OCI-LY1 (cell line): ENCODE data around the gene OR4C45.
"Not testable (repeated sequence)": the region's sequence is repeated elsewhere in the genome, so short reads cannot be mapped to it uniquely, and the experiment has no call there.

ENCODE experiments used
- H2AFZ ChIP-seq: fragments of 200-600 bp; sonication (generic), shearing (Covaris generic); 2 replicates; pipeline ENCODE4 v1.6.0; 2014; ENCODE audit warnings: antibody characterized with exemption, mild to moderate bottlenecking, low read length
- H3F3A ChIP-seq: fragments of 200-600 bp; sonication (generic), shearing (Covaris generic); 2 replicates; pipeline ENCODE4 v1.6.0; 2014; ENCODE audit warnings: mild to moderate bottlenecking, antibody characterized with exemption, low read length, moderate library complexity; ENCODE audit not compliant: insufficient read depth
- H3K27ac ChIP-seq: fragments of 200-600 bp; sonication (generic); 2 replicates; pipeline ENCODE4 v1.5.1; 2014; ENCODE audit warnings: low read length, mixed run types, mild to moderate bottlenecking, low read depth; ENCODE audit not compliant: poor library complexity, severe bottlenecking
- H3K27me3 ChIP-seq: fragments of 200-600 bp; sonication (generic); 2 replicates; pipeline ENCODE4 v1.6.0; 2014; ENCODE audit warnings: antibody characterized with exemption, mild to moderate bottlenecking, low read length, moderate library complexity; ENCODE audit not compliant: insufficient read depth
- H3K36me3 ChIP-seq: fragments of 200-600 bp; sonication (generic); 2 replicates; pipeline ENCODE4 v1.6.1; 2014; ENCODE audit warnings: mild to moderate bottlenecking, antibody characterized with exemption, low read length, moderate library complexity, mixed read lengths; ENCODE audit not compliant: insufficient read depth
- H3K4me1 ChIP-seq: fragments of 200-600 bp; sonication (generic); 2 replicates; pipeline ENCODE4 v1.5.1; 2014; ENCODE audit warnings: mild to moderate bottlenecking, low read length, moderate library complexity; ENCODE audit not compliant: insufficient read depth, severe bottlenecking
- H3K4me2 ChIP-seq: fragments of 200-600 bp; sonication (generic), shearing (Covaris generic); 2 replicates; pipeline ENCODE4 v1.6.1; 2014; ENCODE audit warnings: low read length
- H3K4me3 ChIP-seq: fragments of 200-600 bp; sonication (generic); 2 replicates; pipeline ENCODE4 v1.5.1; 2014; ENCODE audit warnings: low read length, low read depth, mild to moderate bottlenecking, mixed read lengths; ENCODE audit not compliant: poor library complexity, severe bottlenecking
- H3K79me2 ChIP-seq: fragments of 200-600 bp; shearing (Covaris generic); 2 replicates; pipeline ENCODE4 v1.6.1; 2016; ENCODE audit warnings: mixed run types, low read length, mixed read lengths; ENCODE audit not compliant: insufficient read depth
- H3K9ac ChIP-seq: fragments of 200-600 bp; sonication (generic), shearing (Covaris generic); 2 replicates; pipeline ENCODE4 v1.6.1; 2014; ENCODE audit warnings: mild to moderate bottlenecking, low read length, mixed read lengths
- H3K9me2 ChIP-seq: fragments of 200-600 bp; sonication (generic), shearing (Covaris generic); 2 replicates; pipeline ENCODE4 v1.6.1; 2014; ENCODE audit warnings: low read depth, mild to moderate bottlenecking, low read length, mixed read lengths
- H3K9me3 ChIP-seq: fragments of 200-600 bp; shearing (Covaris generic); 2 replicates; pipeline ENCODE4 v1.6.1; 2014; ENCODE audit warnings: low read length, mixed read lengths
- H4K20me1 ChIP-seq: fragments of 200-600 bp; sonication (generic), shearing (Covaris generic); 2 replicates; pipeline ENCODE4 v1.6.0; 2016; ENCODE audit warnings: mild to moderate bottlenecking, low read length; ENCODE audit not compliant: insufficient read depth
- CTCF ChIP-seq: fragments of 200-600 bp; sonication (generic), shearing (Covaris generic); IDR thresholded peaks from 2 replicates; pipeline ENCODE4 v1.5.1; 2017; ENCODE audit warnings: mild to moderate bottlenecking, antibody characterized with exemption, low read length, moderate library complexity, mixed read lengths
- EZH2 ChIP-seq: fragments of 200-600 bp; sonication (generic), shearing (Covaris generic); IDR thresholded peaks from 2 replicates; pipeline ENCODE4 v1.8.0; 2017; ENCODE audit warnings: borderline replicate concordance, mixed run types, mild to moderate bottlenecking, antibody characterized with exemption, low read length, moderate library complexity, mixed read lengths

The OR4C45 gene

GRCh38 chr11:50032574-50032973 lies at the start of gene OR4C45:
OR4C45 (plus strand) TSS chr11:50032874.
- H4K20me1 ChIP-seq = no peaks in the 10 kb centered on the region
- H3K4me3 ChIP-seq = no peak within 1 kb of the TSS
- no peaks in the 10 kb centered on the region for H3F3A ChIP-seq
- H3K4me2 ChIP-seq = no peak within 1 kb of the TSS
- H3K9ac ChIP-seq = no peak within 1 kb of the TSS
- H3K4me1 ChIP-seq = no peaks in the 10 kb centered on the region
- no peaks in the 10 kb centered on the region for H3K79me2 ChIP-seq
- H3K9me2 ChIP-seq = no peaks in the 10 kb centered on the region
- no peak within 1 kb of the TSS for H2AFZ ChIP-seq
- no peaks in the 10 kb centered on the region for H3K27me3 ChIP-seq
- H3K36me3 ChIP-seq = no peaks in the 10 kb centered on the region
- no peaks in the 10 kb centered on the region for H3K9me3 ChIP-seq
- TF ChIP-seq CTCF (no peak), EZH2 (no peak)
- H3K27ac ChIP-seq = no peak within 1 kb of the TSS

GRCh38 chr11:49995565-49995964 lies 37.1 kb upstream of the OR4C45 start:
- H3F3A ChIP-seq = no peaks in the 10 kb centered on the region
- H3K4me2 ChIP-seq = no peak overlapping the region
- no peaks in the 10 kb centered on the region for H3K4me1 ChIP-seq
- H2AFZ ChIP-seq = no peak overlapping the region
- no peaks in the 10 kb centered on the region for H3K79me2 ChIP-seq
- H3K4me3 ChIP-seq = no peak overlapping the region
- H3K9ac ChIP-seq = no peak overlapping the region
- H3K9me3 ChIP-seq = no peaks in the 10 kb centered on the region
- no peaks in the 10 kb centered on the region for H3K27me3 ChIP-seq
- no peaks in the 10 kb centered on the region for H3K9me2 ChIP-seq
- no peaks in the 10 kb centered on the region for H3K36me3 ChIP-seq
- no peak overlapping the region for H3K27ac ChIP-seq
- TF ChIP-seq CTCF (peak; percentile 70), EZH2 (no peak)
- no peaks in the 10 kb centered on the region for H4K20me1 ChIP-seq

GRCh38 chr11:50030193-50030592 lies 2.5 kb upstream of the OR4C45 start:
- Histone ChIP-seq H2AFZ (no peak overlapping the region), H3K9ac (no peak overlapping the region), H3K9me3 (no peaks in the 10 kb centered on the region), H3K4me1 (no peaks in the 10 kb centered on the region), H3K79me2 (no peaks in the 10 kb centered on the region), H3F3A (no peaks in the 10 kb centered on the region), H3K4me2 (no peak overlapping the region), H3K4me3 (no peak overlapping the region), H3K9me2 (no peaks in the 10 kb centered on the region), H3K27ac (no peak overlapping the region), H3K27me3 (no peaks in the 10 kb centered on the region), H4K20me1 (no peaks in the 10 kb centered on the region), H3K36me3 (no peaks in the 10 kb centered on the region)
- TF ChIP-seq CTCF (no peak), EZH2 (no peak)

- not testable (repeated sequence) for H3K27me3 ChIP-seq, H3K9me3 ChIP-seq
These were observed 3.6 kb downstream of the OR4C45 start for GRCh38 chr11:50036239-50036638.

More at GRCh38 chr11:50036239-50036638, 3.6 kb downstream of the OR4C45 start:
- not testable (repeated sequence) for H3K27ac ChIP-seq, H3K4me1 ChIP-seq, H2AFZ ChIP-seq, H3K4me3 ChIP-seq, H3K9ac ChIP-seq, H3K9me2 ChIP-seq, H3F3A ChIP-seq, H3K36me3 ChIP-seq, H3K4me2 ChIP-seq, H4K20me1 ChIP-seq, H3K79me2 ChIP-seq
